ENCODE measurements around the gene IRF1. TPM values are rescaled to one million over a fixed set of nuclear protein-coding genes. Genes with fewer than 3 reads are reported as not detected.
"Not testable (repeated sequence)": the region's sequence is repeated elsewhere in the genome, so short reads cannot be mapped to it uniquely, and the experiment has no call there.

IRF1 gene
- total RNA-seq, 1 donor from 2014 or later: 1.2 TPM

DNA sequence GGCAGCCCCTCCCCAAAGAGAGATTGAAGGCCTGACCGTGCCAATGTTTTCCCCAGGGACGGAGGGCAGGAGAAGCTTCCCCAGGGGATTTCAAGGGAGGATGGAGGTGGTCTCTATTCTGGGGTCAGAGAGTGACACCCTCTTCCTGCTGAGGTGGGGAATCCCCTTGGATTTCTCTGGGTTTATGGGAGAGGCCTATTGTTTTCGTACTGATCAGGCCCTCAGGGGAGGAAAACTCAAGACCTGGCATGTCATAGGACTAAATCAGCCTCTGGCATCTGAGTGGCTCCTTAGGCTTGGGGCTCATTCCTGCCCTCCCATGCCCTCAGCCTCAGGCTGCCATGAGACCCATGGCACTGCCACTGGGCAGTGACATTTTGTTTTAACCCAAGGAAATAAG, 44.6 kb downstream of the IRF1 start:
- no peak for FAIRE-seq
- no peak for DNase-seq (ENCODE audit: low spot score in 2 of 2)

DNA sequence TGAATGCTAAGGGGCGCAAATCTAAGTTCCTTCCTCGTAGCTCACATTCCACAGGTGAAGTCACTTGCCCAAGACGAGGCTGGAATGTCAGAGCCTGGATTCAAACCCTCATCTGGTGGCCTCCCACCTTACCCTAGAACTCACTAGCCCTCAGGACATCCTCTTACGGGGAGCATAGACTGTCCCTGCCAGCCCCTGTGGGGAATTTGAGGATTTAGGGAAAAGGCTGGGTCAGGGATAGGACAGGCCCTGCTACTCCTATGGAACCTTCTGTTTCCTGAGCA, 45.0 kb downstream of the IRF1 start:
- FAIRE-seq (no peak), DNase-seq (ENCODE audit: low spot score in 2 of 2) (no peak)

DNA sequence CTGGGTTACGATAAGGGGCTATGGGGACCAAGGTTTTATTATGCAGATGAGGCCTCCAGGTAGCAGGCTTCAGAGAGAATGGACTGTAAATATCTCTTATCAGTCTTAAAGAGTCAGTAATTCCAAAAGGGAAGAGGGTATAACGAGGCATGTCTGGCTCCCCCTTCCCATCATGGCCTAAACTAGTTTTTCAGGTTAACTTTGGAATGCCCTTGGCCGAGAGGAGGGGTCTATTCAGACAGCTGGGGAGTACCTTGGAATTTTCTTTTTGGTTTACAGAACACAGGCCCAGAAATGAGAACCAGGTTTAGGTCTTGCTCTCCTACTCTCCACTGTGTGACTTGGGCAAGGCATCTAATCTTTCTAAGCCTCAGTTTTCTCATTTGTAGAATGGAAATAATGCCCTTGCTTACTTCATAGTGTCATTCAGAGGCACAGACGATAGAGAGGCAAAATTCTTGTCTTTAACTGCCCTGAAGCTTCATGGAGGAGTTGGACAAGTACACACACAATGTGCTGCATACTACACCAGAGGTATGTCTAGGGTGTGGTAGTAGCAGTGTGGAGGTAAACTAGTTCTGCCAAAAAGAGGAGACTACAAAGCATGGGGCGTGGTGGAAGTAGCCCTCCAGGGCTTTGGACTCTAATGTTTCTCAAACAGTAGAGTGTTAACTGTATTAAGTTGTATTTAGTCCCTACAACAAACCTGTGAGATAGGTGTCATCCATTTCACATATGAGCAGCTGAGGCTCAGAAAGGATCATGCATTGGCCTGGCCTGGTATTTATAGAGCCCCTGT, 45.5 kb downstream of the IRF1 start:
- DNase-seq (ENCODE audit: low spot score in 2 of 2) (no peak), FAIRE-seq (no peak)

DNA sequence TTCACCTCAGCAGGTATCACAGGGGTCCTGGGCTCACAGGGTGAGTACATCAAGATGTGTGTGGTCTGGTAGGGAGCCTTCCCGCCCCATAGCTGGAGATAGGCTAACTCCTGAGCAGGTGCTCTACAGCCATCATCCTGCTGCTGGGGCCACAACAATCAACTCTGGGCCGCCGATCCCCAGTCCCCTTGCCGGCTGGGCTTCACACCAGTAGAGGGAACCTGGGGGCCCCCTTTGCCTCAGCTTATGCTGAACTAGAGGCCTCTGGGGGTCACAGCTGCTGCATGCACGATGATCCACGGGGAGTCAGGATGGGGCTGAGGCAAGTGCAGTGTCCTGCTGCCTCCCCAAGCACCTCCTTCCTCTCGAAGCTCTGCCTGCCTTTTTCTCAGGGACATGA, 46.5 kb downstream of the IRF1 start:
- DNase-seq (ENCODE audit: low spot score in 2 of 2): no peak
- no peak for FAIRE-seq

DNA sequence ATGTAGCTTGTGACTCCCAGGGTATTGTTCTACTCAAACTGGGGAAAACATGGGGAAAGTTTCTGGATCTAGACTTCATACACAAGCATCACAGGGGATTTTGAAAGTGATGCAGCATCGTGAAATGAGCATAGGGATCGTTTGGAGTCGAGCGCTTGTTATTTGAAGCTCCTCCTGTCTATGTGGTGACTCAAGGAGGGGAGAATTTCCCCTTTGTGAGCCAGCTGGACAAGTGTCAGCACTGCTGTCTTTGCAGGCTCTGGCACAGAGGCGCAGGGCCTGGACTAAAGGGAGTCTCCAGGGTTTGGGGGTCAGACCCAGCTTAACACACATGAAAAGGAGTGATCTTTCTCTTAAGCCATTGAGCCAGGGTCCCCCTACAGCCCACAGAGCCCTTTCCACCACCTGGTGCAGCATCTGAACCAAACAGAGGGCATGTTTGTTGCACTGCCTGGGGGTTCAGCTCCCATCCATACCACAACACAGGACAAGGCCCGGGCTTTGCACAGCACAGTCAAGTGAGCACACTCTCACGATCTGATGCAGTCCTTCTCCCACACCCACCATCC, 51.0 kb downstream of the IRF1 start:
- no peak for DNase-seq (ENCODE audit: low spot score in 2 of 2)
- no peak for FAIRE-seq

DNA sequence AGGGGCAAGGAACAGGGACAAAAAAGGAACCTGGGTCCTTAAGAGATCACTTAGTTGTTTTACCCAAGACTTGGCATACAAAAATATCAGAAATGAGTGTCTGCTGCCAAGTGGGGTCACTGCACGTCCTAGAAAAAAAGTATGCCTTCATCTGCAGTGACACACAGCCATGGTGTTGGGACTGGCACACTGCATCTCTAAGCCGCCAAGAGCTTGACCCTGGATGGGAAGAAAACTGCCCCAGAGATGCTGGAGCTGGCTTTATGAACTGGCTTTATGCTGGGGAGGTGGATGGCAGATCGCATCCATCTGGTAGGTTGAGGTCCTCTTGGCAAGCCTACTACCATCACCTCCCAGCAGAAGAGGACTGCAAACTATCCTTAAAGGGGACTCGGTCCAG, 51.7 kb downstream of the IRF1 start:
- FAIRE-seq: no peak

DNA sequence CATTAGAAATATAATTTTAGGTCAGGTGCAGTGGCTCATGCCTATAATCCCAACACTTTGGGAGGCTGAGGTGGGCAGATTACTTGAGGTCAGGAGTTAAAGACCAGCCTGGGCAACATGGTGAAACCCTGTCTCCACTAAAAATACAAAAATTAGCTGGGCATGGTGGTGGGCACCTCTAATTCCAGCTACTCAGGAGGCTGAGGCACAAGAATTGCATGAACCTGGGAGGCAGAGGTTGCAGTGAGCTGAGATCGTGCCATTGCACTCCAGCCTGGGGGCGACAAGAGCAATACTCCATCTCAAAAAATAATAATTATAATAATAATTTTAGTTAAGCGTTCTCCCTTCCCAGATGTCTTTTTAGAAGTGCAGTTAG, 52.3 kb downstream of the IRF1 start:
- not testable (repeated sequence) for FAIRE-seq

More for the DNA sequence above, 51.7 kb downstream of the IRF1 start:
- DNase-seq (ENCODE audit: low spot score in 2 of 2): no peak

DNA sequence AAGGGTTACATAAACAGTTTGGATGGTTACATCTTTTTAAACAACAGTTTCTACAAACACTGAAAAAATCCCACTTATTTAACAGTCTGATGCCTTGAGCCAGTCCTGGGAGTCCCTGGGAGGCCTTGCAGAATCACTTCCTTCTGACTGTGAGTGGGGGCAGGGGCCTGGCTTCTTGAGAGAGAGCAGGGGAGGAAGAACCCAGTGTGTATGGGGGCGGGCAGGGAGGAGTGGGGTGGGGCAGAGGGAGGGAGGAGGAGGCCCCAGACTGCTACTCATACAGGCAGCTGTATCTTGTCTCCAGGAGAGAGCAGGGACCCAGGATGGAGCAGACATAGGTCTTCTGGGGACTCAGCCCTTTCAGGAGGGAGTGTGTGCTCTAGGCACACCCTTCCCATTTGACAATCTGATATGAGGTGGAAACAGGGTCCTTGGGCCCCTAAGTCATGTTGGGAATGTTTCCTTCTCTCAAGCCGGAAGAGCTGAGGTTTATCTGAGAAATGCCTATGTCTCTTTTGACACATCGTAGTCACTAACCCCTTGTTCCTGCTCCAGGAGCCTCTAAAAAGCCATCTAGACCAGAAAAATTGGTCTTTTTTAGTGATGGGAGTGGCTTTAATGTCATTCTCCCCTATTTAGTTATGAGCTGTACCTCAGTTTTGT, 52.8 kb downstream of the IRF1 start:
- DNase-seq (ENCODE audit: low spot score in 2 of 2): no peak
- no peak for FAIRE-seq

More for the DNA sequence above, 52.3 kb downstream of the IRF1 start:
- not testable (repeated sequence) for DNase-seq (ENCODE audit: low spot score in 2 of 2)

DNA sequence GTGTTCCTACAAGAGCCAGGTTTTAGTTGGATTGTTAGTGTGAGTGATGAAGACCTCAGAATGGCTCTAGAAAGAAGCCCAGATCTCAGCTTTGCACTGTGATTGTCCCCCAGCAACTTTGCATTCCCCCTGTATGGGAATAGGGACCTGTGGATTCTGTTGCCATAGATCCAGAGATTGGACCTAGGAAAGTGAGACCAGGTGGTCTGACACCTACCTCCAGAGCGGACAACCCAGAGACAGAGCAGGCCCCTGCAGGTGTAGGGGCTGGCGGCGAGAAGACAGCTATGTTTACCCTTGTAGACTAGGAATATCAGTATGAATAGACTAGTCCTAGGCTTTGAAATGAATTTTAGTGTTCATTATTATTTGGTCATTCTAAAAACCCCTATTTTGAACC, 53.6 kb downstream of the IRF1 start:
- no peak for DNase-seq (ENCODE audit: low spot score in 2 of 2)
- FAIRE-seq: no peak

DNA sequence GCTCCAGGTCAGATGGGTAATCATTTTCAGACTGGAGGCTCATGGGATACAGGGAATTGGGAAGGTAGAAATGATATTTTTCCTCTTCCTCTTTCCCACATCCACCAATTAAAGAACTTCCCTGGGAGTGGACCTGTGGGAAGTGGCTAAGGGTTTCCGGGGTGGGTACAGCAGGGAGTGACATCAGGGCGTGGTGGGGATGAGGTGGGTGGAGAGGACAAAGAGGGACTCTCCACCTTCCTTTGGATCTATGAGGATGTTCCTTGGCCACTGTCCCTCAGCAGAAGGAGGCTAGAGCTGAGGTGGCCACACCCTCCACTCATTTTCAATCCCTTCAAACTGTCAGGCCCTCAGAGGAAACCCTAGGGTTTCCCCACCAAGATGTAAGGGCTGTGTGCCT, 54.7 kb downstream of the IRF1 start:
- DNase-seq (ENCODE audit: low spot score in 2 of 2) (no peak), FAIRE-seq (no peak)

DNA sequence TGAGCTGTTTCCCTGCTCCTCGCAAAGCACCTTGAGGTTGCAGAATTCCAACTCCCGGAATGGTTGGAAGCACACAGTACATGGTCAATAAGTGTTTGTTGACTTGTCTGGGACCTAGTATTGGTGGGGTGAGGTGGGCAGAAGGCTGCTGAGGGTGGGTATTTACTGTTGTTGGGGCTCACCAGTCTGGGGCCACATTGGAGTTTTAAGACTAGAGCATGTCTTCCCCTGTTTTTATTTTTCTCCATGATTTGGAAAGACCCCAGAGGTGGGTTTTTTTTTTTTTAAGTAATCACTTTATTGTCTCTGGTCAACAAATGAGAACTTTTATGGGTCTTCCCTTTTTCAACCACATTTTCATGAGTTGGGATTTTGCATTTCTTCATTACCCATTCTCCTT, 55.1 kb downstream of the IRF1 start:
- DNase-seq (ENCODE audit: low spot score in 2 of 2) (no peak), FAIRE-seq (no peak)

DNA sequence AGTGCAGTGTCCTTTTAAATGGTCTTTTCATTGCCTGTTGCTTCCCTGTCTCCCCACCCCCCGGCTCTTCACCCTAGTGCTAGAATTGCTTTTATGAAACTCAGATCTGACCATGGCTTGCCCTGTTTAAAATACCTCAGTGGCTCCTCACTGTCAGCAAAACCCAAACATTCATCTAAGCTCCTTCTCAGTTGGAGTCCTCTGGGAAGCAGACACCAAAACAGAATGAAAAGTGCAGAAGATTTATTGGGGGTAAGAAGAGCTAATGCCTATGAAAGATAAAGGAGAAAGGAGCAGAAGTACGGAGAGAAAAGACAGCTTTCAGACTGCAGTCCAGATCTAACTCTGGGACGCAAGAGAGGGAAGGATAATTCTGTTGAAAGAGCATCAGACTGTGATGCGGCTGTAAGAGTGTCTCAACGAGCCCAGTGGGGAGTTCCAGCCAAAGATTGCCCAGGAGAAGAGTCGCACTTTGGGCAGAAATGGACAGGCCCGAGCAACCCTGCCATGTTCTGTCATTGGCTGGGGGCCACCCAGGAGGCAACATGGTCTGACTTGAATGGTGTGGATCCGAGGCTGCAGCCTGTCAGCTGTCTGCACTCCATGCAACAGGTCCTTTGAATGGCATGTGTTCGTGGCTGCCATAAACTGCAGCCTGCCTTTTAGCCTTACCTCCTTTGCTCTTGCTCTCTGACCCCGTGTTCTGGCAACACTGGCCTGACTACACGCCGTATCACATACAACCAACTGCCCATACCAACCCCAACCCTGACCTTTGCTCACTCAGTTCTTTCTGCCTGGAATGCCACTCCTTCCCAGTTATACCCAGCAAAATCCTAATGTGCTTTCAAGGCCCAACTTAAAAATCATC, 55.9 kb downstream of the IRF1 start:
- DNase-seq (ENCODE audit: low spot score in 2 of 2) (no peak), FAIRE-seq (no peak)

DNA sequence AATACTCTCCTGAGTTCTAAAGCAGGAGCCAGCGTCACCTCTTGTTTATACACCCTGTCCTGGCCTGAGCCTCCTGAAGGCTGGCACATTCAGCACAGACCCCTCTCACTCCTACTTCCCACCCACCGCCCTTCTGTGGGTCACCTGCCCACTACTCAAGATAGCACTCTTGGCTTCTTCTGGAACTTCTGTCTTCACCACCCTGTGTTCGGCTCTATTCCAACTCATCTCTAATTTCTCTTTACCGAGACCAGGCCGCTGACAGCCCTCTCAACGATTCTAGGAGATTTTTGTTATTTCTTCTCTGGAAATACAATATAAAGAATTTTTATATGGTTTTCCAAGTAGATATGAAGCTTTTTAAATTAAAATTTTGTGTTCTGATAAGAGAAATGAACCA, 57.4 kb downstream of the IRF1 start:
- DNase-seq (ENCODE audit: low spot score in 2 of 2) (no peak), FAIRE-seq (no peak)

DNA sequence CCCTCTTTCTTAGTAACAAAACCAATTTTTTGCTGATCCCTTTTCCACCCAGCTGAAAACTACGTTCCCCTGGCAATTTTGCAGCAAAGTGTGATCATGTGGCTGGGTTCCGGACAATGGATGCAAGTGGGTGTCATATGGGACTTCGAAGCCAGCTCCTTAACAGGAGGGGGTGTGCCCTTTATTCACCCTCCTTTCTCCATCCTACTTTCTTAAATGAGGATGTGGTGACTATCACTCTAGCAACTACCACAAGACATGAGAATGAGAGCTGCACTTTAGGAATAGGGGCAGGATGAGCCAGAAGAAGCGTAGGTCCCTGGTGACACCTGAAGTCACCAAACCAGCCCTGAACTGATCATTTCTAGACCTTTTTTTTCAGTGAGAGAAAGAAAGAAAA, 58.9 kb downstream of the IRF1 start:
- FAIRE-seq: no peak
- no peak for DNase-seq (ENCODE audit: low spot score in 2 of 2)

Small RNA genes within 50 kb of the gene (small RNA-seq; reads per million reads assigned to genes)
- gene RF00019: not detected

Other genes with a start within 250 kb of the IRF1 start
- gene PDLIM4, start 233.1 kb downstream of the IRF1 start, total RNA-seq: 2.0 TPM
- 1.6 TPM for gene SLC22A4, start 196.4 kb downstream of the IRF1 start, total RNA-seq
- gene SLC22A5, start 121.1 kb downstream of the IRF1 start, total RNA-seq: 6.5 TPM
- not detected for gene IL5, start 52.7 kb upstream of the IRF1 start, total RNA-seq
- 26.9 TPM for gene RAD50, start 66.2 kb upstream of the IRF1 start, total RNA-seq
- not detected for gene IL13, start 167.4 kb upstream of the IRF1 start, total RNA-seq
- not detected for gene IL4, start 183.2 kb upstream of the IRF1 start, total RNA-seq
- gene KIF3A, start 246.8 kb upstream of the IRF1 start, total RNA-seq: 95.8 TPM